ENCODE results near the gene PHYH.

PHYH gene

DNA sequence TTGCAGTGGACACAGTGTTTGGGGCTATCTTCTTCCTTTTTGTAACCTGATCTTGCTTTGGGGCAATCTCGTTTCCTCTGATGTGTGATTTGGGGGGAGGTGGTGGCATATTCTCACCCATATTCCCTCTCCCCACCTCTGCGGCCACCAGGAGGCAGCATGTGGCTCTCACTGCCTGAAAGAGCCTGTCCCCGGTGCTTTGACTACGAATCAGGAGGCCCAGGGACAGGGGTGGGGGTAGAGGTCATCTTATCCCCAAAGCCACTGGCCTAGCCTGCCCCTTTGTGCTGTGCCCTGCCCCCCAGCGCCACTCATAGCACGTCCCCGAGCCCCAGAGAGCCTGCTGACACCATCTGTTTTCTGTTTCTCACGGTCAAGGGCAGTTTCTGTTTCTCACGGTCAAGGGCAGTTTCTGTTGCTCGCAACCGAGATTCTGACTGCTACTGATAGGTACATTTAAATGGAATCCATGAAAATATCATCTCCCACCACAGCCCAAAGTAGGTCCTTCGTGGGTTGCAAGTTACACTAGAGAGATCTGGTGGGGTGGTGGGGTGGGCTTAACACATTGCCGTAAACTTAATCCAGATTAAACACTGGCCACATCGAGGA is 28.2 kb downstream of the PHYH start:
- Histone ChIP-seq H3K9ac (ENCODE audit: low read length) (peak overlapping the region; percentile 64), H3K4me1 (ENCODE audit: low read length) (peaks cover 39% of the 10 kb centered on the region), H4K20me1 (ENCODE audit: insufficient read depth, low read length) (no peaks in the 10 kb centered on the region), H3K4me3 (ENCODE audit: low read length) (peak overlapping the region; percentile 58), H3K4me2 (ENCODE audit: low read length) (peak overlapping the region; percentile 82), H2AFZ (ENCODE audit: low read depth, low read length) (peak overlapping the region; percentile 95), H3K9me3 (ENCODE audit: insufficient read depth, low read length) (no peaks in the 10 kb centered on the region), H3K36me3 (replicated peaks; ENCODE audit: low read depth, low read length) (no peaks in the 10 kb centered on the region), H3K27me3 (ENCODE audit: low read depth, low read length) (no peaks in the 10 kb centered on the region), H3K79me2 (ENCODE audit: low read length) (no peaks in the 10 kb centered on the region), H3K27ac (ENCODE audit: low read length) (peak overlapping the region; percentile 41)
- TF ChIP-seq EZH2phosphoT487 (IDR thresholded peaks at IDR 0.05; ENCODE audit: low read depth) (no peak), CTCF (IDR thresholded peaks at IDR 0.05; ENCODE audit: low read depth, low read length) (peak; percentile 68)

GRCh38 chr10:13270877-13271551 is 28.9 kb downstream of the PHYH start:
- peak overlapping the region; percentile 58 for H3K4me3 ChIP-seq (ENCODE audit: low read length)
- peak overlapping the region; percentile 95 for H2AFZ ChIP-seq (ENCODE audit: low read depth, low read length)
- TF ChIP-seq EZH2phosphoT487 (IDR thresholded peaks at IDR 0.05; ENCODE audit: low read depth), result no peak
- TF ChIP-seq CTCF (IDR thresholded peaks at IDR 0.05; ENCODE audit: low read depth, low read length), result no peak
- no peaks in the 10 kb centered on the region for H3K79me2 ChIP-seq (ENCODE audit: low read length)
- peak overlapping the region; percentile 41; the same call in 1 of the 2 replicates for H3K27ac ChIP-seq (ENCODE audit: low read length)
- H4K20me1 ChIP-seq (ENCODE audit: insufficient read depth, low read length), result no peaks in the 10 kb centered on the region
- peak overlapping the region; percentile 64; the same call in 1 of the 2 replicates for H3K9ac ChIP-seq (ENCODE audit: low read length)
- H3K4me1 ChIP-seq (ENCODE audit: low read length), result peaks cover 39% of the 10 kb centered on the region
- H3K36me3 ChIP-seq (replicated peaks; ENCODE audit: low read depth, low read length), result no peaks in the 10 kb centered on the region
- H3K9me3 ChIP-seq (ENCODE audit: insufficient read depth, low read length), result no peaks in the 10 kb centered on the region
- H3K27me3 ChIP-seq (ENCODE audit: low read depth, low read length), result no peaks in the 10 kb centered on the region
- peak overlapping the region; percentile 82 for H3K4me2 ChIP-seq (ENCODE audit: low read length)

DNA sequence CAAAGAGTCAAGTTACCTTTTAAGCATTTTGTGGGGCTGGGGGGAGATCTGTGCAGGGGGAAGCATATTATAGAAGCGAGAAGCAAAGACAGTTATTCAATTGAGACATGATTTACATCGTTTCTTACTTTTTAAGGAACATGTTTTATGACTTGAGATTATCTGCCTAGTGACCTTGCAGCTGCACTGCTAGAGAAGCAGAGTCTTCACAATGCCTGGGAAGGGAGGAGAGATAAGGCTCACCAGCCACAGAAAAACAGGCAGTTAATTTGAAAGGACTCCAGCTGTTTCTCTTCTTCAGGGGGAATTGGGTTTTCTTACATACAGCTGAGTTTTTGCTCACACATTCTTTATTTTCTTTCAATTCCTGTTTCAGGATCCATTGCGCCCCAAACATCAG is 31.0 kb downstream of the PHYH start:
- Histone ChIP-seq H3K79me2 (ENCODE audit: low read length) (no peaks in the 10 kb centered on the region), H3K4me2 (ENCODE audit: low read length) (peak overlapping the region; percentile 11), H3K9ac (ENCODE audit: low read length) (no peak overlapping the region), H2AFZ (ENCODE audit: low read depth, low read length) (no peak overlapping the region), H3K4me1 (ENCODE audit: low read length) (peaks cover 39% of the 10 kb centered on the region), H3K27ac (ENCODE audit: low read length) (peak overlapping the region; percentile 70), H3K9me3 (ENCODE audit: insufficient read depth, low read length) (no peaks in the 10 kb centered on the region), H3K36me3 (replicated peaks; ENCODE audit: low read depth, low read length) (no peaks in the 10 kb centered on the region), H3K4me3 (ENCODE audit: low read length) (no peak overlapping the region; the same call in 1 of the 2 replicates), H3K27me3 (ENCODE audit: low read depth, low read length) (no peaks in the 10 kb centered on the region), H4K20me1 (ENCODE audit: insufficient read depth, low read length) (no peaks in the 10 kb centered on the region)
- TF ChIP-seq CTCF (IDR thresholded peaks at IDR 0.05; ENCODE audit: low read depth, low read length) (no peak), EZH2phosphoT487 (IDR thresholded peaks at IDR 0.05; ENCODE audit: low read depth) (no peak)

- no peak overlapping the region for H2AFZ ChIP-seq (ENCODE audit: low read depth, low read length)
- no peaks in the 10 kb centered on the region for H3K27me3 ChIP-seq (ENCODE audit: low read depth, low read length)
- no peak for TF ChIP-seq CTCF (IDR thresholded peaks at IDR 0.05; ENCODE audit: low read depth, low read length)
- H3K4me1 ChIP-seq (ENCODE audit: low read length), result peaks cover 39% of the 10 kb centered on the region
- no peak overlapping the region for H3K9ac ChIP-seq (ENCODE audit: low read length)
- H3K4me3 ChIP-seq (ENCODE audit: low read length), result no peak overlapping the region
- peak overlapping the region; percentile 11; the same call in 1 of the 2 replicates for H3K4me2 ChIP-seq (ENCODE audit: low read length)
- no peaks in the 10 kb centered on the region for H3K36me3 ChIP-seq (replicated peaks; ENCODE audit: low read depth, low read length)
- H3K9me3 ChIP-seq (ENCODE audit: insufficient read depth, low read length), result no peaks in the 10 kb centered on the region
- H3K27ac ChIP-seq (ENCODE audit: low read length), result peak overlapping the region; percentile 70
- no peaks in the 10 kb centered on the region for H3K79me2 ChIP-seq (ENCODE audit: low read length)
- H4K20me1 ChIP-seq (ENCODE audit: insufficient read depth, low read length), result no peaks in the 10 kb centered on the region
These were observed 31.6 kb downstream of the PHYH start for GRCh38 chr10:13268310-13268709.
